GM21360 (cell line): ENCODE data around the gene RPL36AL.
"Not testable (repeated sequence)": the region's sequence is repeated elsewhere in the genome, so short reads cannot be mapped to it uniquely, and the experiment has no call there.

Experiments used
- ATAC-seq: cut with Tn5 transposase; IDR thresholded peaks from one replicate; pipeline ENCODE4 v1.9.1; 2021; ENCODE audit warnings: mild to moderate bottlenecking, moderate library complexity; ENCODE audit not compliant: unreplicated experiment

RPL36AL gene

DNA sequence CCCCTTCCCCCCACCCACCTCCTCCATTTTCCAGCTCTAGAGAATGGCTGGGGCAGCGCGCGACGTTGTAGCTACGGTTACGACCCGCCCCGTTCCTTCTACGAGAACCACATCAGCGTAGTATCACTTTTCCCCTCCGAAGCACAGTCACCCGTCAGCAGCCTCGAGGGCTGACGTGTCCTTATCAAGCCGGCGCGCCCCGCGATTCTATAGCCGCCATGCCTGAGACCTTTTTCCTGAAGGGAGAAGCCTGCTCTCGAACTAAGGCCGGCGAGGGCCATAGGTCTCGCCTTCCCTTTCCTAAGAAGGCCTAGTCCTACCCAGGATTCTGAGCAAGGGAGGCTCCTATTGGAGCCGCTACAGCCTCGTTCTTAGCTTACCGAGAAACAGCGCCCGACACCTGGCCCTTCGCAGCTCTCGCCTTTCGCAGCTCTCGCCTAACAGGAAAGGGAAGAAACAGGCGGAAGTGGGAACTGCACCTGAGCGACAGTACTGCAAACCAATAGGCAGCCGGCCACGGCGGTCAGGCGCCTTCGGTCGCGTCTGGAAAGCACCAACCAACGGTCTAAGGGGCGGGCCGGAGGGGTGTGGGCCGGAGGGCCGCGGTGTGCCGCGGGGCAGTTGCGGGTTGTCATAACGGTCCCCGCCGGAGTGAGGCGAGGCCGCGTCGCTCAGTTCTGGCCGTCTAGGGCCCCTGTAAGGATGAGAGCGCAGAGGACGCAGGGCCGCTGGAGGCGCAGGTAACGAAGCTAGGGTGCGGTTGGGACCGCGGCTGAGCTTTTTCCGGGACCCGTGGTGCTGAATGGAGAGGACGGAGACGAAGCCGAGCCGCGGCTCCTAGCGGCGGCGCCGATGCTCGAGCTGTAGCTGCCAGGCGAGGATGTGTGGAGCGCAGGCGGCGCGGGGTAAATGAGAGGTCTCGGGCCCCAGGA, at the start of gene RPL36AL, which contains the start of gene MGAT2:
RPL36AL (minus strand) TSS at position 445 of the 932 bp plus-strand sequence. CDS start 1,522 bp downstream, outside the sequence.
MGAT2 (plus strand) TSS at position 618 of the 932 bp plus-strand sequence. CDS start 470 bp downstream, outside the sequence.
- peak; percentile 89 for ATAC-seq

DNA sequence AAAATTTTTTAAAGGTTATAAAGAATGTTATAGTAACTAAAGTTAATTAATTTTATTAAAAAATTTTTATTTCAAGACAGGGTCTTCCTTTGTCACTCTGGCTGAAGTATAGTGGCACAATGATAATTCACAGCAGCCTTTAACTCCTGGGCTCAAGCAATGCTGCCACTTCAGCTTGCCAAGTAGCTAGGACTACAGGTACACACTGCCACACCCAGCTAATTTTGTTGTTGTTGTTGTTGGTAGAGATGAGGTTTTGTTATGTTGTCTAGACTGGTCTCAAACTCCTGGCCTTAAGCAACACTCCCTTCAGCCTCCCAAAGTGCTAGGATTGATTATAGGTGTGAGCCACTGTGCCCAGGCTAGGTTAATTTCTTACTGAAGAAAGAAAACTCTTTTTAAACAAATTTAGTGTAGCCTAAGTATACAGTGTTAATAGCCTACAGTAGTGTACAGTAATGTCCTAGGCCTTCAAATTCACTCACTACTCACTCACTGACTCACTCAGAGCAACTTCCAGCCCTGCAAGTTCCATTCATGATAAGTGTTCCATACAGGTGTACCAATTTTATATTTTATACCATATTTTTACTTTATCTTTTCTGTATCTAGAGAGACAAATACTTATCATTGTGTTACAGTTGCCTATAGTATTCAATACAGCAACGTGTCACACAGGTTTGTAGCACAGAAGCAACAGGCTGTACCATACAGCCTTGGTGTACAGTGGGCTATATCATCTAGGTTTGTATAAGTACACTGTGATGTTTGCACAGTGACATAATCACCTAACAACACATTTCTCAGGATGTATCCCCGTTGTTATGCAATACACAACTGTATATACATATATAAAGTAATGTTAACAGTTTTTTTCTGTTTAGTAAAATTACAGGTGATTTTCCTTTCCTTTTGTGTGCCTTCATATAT, 39.4 kb upstream of the RPL36AL start:
- ATAC-seq, result no peak

DNA sequence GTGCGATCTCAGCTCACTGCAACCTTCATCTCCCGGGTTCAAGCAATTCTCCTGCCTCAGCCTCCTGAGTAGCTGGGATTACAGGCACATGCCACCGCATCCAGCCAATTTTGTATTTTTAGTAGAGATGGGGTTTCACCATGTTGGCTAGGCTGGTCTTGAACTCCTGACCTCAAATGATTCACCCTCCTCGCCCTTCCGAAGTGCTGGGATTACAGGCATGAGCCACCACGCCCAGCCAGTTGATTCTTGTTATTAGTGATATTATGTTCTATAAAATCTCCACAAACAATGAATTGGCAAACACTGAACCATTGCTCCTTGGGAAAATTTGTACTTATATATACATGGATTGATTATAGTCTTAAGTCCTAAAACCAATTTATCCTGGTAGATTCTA, 37.1 kb upstream of the RPL36AL start:
- ATAC-seq, result not testable (repeated sequence)

DNA sequence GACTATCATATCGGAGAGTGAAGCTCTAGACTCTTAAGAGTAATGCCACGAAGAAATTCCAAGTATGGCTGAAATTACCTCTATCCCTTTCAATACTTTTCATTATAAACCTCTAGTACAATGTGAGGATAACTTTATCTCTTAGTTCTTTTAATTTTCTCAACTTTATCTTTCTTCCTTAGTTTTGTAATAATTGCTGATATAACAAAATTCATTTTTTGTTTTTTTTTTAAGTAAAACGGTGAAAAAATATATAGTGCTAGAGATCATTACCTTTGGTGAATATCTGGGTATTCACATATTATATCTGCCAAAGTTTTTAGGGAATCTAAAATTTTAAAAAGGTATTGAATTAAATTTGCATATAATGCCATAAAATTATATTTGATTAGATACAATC, 34.1 kb upstream of the RPL36AL start:
- no peak for ATAC-seq

DNA sequence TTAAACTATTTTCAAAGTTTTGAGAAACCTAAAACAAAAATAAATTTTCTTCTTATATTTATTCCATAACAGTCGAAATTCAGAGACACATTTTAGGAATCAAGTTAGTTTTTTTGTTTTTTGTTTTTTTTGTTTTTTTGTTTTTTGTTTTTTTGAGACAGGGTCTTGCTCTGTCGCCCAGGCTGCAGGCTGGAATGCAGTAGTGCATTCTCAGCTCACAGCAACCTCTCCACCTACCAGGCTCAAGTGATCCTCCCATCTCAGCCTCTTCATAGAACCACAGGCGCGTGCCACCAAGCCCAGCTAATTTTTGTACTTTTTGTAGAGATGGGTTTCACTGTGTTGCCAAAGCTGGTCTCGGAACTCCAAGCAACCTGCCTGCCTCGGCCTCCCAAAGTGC, 33.1 kb upstream of the RPL36AL start:
- no peak for ATAC-seq

DNA sequence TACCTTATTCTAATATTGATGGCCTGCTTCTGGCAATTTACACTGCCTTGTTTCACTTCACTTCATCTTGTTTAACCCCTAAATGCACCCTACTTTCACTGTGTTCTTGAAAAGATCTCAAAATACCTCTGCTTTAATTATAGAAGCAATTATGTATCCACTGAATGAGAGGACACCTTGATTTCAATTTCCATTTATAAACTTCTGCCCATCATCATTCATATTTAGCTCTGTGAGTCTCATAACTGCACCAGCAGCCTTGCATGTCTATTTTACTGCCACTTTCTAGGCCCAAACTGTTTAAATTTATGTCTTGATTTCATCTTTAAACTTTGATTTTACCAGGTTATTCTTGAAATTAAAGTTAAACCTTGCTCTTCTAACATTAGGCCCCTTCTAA, 21.7 kb upstream of the RPL36AL start:
- ATAC-seq, result no peak

DNA sequence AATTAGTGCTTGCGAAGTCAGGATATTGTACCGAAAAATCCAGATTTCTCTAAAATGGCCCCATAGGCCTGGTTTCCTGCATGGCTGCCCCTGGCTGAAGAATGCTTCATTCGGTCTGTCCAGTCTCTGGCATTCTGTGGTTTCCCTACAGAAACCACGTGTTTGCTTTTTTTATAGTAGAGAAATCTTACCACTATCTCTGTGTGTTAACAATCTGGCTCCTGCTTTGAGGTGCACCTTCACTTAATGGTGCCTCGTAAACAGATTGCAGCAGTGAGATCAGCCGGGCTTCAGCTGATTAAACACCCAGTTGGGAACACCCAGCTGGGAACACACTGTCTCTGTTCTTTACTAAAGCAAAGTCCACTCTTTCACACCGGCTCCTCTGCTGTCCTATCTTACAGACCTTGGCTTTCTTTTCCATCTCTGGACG, 21.3 kb upstream of the RPL36AL start:
- no peak for ATAC-seq

DNA sequence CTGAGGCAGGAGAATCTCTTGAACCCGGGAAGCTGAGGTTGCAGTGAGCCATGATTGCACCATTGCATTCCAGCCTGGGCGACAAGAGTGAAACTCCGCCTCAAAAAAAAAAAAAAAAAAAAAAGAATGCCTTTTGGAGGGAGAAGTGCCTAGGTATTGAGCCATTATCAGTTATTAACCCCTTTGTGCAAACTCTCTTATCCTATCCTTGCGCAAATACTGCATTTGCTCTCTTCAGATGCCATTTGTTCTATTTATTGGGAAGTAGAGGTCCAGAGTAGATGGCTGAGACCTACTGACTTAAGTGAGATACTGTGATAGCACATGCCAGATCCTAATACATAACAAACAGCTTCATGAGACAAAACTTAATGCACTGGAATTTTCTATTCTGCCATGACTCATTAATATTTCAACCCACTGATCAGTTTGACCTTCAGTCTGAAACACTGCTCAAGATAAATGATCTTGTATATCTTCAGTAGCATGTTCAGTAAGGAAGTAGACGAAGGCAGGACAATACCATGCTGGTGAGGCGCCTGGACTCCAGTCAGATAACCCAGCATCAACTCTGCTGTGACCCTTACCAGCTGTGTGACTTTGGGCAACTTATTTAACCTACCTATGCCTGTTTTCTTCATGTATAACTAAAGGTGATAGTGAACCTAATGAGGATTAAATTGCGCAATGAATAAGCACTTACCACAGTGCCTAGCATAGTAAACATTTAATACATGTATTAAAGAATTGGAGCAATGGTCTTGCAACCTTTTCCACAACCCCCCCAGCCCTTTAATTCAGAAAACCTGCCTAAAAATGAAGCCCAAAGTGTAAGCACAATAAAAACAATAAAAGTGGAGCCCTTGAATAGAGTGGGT, 20.4 kb upstream of the RPL36AL start:
- ATAC-seq, result no peak

DNA sequence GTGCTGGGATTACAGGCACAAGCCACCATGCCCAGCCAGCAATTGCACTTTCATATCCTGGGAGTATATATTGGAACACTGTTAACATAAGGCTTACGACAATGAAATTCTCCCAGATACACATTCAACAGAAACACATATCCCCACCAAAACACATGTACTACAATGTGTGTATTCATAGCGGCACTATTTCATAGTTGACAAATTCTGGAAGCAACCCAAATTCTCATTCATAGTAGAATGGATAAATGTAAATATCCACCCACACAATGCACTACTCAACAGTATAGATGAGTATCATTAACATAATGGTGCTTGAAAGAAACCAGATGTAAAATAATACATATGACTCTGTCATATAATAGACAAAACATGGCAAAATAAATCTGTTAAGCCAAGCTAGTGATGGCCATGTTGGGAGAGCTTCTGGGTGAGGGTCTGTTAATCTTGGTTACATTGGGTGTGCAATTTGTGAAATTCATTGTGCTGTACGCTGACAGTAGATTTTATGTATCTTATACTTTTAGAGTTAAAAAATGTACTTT, 17.2 kb upstream of the RPL36AL start:
- ATAC-seq, result no peak

DNA sequence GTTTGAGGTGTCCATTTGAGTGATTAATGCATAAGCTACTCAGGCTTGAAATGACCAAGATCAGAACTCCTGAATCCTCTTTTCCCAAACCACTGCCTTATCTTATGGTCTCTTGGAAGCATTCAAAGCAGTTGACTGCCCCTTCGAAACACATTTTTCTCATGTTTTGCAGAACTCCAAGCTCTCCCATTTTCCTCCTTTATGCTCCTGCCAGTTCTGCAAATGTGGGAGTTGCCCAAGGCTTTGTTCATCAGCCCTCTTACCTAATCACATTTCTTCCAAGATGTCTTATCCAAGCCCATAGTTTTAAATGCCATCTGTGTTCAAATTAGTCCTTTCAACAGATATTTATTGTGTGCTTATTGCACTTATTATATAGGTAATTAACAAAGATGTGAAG, 16.4 kb upstream of the RPL36AL start:
- no peak for ATAC-seq

DNA sequence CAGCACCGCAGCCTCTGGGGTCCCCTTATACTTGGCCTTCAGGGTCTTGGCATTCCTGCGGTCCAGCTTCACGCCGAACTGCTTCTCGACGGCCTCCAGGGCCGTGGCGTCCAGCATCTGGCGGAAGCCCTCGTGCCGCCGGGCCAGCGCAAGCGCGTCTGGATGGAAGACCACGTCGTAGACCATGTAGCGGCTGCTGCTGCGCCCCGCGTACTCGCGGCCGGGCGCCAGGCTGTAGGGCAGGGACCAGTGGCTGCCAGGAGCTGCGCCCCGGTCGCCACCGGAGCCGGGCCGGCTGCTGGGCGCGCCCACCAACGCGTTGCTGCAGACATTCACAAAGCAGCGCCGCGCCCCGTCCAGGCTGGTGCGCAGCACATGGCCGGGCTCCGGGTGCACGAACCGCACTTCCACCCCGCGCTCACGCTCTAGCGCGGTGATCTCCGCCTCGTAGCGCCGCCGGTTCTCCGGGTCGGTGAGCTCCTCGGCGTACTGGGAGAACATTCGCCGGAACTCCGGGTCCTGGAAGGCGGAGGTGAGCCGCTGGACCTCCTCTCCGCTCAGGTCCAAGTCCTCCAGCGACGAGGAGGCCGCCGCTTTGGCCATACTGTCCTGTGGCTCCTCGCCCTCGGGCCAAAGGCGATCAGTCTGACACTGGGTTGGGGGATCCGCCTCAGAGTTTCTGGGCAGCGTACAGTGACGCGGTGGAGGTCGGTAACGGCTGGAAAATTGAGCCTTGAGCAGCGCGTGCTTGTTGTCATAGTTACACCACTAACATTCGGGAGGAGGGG, 14.3 kb upstream of the RPL36AL start, which contains the start of gene DNAAF2:
DNAAF2 (minus strand) TSS at position 698 of the 788 bp plus-strand sequence; CDS start at position 603, 95 bp downstream.
- peak; percentile 28 for ATAC-seq

DNA sequence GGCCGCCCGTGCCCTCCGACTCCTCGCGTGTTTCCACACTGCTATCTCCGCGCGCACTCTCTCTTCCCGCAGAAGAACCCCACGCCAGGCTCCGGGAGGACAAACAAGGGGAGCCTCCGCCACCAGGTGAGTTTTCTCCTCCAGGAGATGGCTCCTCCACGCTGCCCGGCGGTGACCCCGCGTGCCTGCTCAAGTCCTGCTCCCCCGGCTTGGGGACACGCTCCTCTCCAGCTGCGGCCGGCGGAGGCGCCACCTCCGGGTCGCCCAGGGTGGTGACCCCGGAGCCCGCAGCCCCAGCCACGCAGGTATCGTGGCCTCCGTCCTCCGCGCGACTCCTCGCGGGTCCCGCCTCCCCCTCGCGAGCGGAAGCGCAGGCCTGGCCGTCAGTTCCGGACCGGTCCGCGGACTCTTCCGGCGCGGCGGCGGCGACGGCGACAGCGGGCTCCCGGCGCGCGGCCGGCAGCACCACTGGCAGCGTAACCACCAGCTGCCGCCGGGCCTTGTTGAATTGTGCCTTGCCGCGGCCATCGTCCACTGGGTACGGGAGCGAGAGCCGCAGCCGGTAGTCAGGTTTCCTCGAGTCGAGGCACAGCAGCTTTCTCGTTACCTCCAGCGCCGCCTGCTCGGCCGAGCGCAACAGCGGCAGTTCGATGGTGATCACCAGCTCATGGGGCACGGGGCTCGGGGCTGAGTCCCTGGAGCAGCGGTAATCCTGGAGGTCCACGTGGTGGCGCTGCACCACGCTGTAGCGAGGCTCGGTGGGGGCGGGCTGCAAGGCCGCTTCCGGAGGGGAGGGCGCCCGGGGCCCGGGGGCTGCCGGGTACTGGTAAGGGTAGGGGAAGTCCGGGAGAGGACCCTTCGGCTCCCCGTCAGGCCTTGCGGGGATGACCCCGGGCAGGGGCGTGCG, 13.5 kb upstream of the RPL36AL start:
- peak; percentile 74 for ATAC-seq

DNA sequence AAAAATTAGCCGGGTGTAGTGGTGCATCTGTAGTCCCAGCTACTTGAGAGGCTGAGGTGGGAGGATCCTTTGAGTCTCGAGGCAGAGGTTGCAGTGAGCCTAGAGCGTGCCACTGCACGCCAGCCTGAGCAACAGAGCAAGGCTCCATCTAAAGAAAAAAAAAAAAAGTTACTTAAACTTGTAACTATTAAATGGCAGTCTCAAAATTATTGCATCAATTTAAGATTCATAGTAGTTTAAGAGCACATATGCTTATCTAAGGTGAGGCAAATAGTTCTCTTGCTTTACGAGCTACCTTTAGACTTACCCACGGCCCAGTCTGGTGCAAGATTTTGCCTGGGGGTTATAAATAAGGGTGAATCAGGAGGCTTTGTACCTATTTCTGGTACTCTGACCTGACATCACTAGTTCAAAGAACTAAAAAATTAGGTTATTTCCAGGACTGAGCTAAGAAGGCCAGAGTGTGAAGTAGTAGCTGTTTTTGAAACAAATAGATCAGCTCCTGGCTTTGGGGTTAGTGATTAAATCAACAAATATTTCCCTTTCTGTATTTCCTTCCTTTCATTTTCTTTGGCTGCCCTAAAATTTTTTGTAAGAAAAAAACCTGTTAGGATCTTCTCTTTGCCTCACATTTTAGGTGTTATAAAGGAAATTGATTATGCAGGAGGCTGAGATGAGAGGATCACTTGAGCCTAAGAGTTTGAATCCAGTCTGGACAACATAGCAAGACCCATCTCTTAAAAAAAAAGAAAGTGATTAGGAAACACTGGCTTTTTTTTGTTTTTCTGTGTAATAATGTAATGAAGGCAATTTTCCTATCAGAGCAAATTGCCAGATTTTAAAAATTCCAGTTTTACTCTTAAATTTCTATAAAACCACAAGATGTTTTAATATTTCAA, 3.8 kb upstream of the RPL36AL start:
- ATAC-seq, result no peak

DNA sequence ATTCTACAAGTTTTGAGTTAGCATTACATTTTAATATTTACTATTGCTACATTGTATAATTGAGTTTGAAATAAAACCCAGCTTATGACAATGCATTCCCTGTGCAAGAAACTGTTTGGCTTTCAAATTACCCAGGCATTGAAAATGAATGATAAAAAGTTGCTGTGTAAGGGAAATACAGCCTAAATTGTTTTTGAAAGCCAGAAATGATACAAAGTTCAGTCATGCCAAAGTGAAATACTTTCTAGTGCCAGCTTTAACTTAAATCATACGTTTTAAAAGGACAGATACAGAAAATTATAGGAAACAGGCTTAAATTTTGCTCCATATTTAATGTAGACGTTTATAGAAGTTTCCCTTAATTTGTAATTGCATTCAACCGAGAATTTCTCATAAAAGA, 3.0 kb upstream of the RPL36AL start:
- no peak for ATAC-seq

DNA sequence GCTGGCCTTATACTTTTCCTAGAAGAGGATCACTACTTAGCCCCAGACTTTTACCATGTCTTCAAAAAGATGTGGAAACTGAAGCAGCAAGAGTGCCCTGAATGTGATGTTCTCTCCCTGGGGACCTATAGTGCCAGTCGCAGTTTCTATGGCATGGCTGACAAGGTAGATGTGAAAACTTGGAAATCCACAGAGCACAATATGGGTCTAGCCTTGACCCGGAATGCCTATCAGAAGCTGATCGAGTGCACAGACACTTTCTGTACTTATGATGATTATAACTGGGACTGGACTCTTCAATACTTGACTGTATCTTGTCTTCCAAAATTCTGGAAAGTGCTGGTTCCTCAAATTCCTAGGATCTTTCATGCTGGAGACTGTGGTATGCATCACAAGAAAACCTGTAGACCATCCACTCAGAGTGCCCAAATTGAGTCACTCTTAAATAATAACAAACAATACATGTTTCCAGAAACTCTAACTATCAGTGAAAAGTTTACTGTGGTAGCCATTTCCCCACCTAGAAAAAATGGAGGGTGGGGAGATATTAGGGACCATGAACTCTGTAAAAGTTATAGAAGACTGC, 1.7 kb upstream of the RPL36AL start:
- no peak for ATAC-seq

DNA sequence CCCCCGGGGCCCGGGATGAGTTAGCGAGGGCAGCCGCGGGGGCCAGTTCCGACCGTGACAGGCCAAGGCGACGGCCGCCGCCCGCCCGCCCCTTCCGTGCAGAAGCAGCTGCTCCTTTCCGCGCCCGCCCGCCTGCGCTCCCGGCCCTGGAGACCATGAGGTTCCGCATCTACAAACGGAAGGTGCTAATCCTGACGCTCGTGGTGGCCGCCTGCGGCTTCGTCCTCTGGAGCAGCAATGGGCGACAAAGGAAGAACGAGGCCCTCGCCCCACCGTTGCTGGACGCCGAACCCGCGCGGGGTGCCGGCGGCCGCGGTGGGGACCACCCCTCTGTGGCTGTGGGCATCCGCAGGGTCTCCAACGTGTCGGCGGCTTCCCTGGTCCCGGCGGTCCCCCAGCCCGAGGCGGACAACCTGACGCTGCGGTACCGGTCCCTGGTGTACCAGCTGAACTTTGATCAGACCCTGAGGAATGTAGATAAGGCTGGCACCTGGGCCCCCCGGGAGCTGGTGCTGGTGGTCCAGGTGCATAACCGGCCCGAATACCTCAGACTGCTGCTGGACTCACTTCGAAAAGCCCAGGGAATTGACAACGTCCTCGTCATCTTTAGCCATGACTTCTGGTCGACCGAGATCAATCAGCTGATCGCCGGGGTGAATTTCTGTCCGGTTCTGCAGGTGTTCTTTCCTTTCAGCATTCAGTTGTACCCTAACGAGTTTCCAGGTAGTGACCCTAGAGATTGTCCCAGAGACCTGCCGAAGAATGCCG, 872 bp upstream of the RPL36AL start:
- peak; percentile 25 for ATAC-seq
